B cell (primary cell): ENCODE data around the gene COL4A1. TPM values are rescaled to one million over a fixed set of nuclear protein-coding genes. Genes with fewer than 3 reads are reported as not detected.

ENCODE experiments used
- ATAC-seq: fragments of 200-7000 bp; cut with Tn5 transposase; one replicate; pipeline ENCODE4 v1.10.0; 2021; ENCODE audit warnings: low read depth, mild to moderate bottlenecking, moderate number of reproducible peaks, moderate library complexity
- CTCF ChIA-PET: fragments of 350-600 bp; sonication (Branson Sonifier 250); formaldehyde crosslinking; loops from one replicate; lab custom pipeline; 2021; ENCODE audit warnings: antibody characterized with exemption, inconsistent platforms; lab: Charles Lee
- POLR2A ChIA-PET: fragments of 350-600 bp; sonication (Branson Sonifier 250); formaldehyde crosslinking; loops from one replicate; lab custom pipeline; 2021; ENCODE audit warnings: antibody characterized with exemption; lab: Charles Lee
- DNase-seq: peaks from one replicate; pipeline ENCODE4 v3.0.0; 2013
- H2AFZ ChIP-seq: 2 replicates; pipeline ENCODE4 v1.6.1; 2012; ENCODE audit warnings: mild to moderate bottlenecking, low read depth, low read length; ENCODE audit not compliant: insufficient read depth, poor library complexity, severe bottlenecking
- H3K27ac ChIP-seq, 2 donors: 1 replicate in 1 of 2; 2 replicates in 1 of 2; pipeline ENCODE4 v1.5.1; 2012 to 2013; ENCODE audit warnings: low read length in 2 of 2, mild to moderate bottlenecking in 2 of 2, moderate library complexity in 1 of 2
- H3K27me3 ChIP-seq, 4 experiments: fragments of 200-600 bp in 1 of 4; sonication (generic) in 1 of 4; replicated peaks in 1 of 4; 1 replicate in 2 of 4; 2 replicates in 2 of 4; pipeline versions ENCODE4 v1.6.1 to v1.7.0; 2013 to 2016; ENCODE audit warnings: low read length in 3 of 4, mild to moderate bottlenecking in 2 of 4, mixed read lengths in 1 of 4, moderate library complexity in 1 of 4; ENCODE audit not compliant: insufficient read depth in 4 of 4, control insufficient read depth in 3 of 4; ENCODE audit errors: control extremely low read depth in 1 of 4
- H3K36me3 ChIP-seq, 2 experiments: replicated peaks in 1 of 2; 1 replicate in 1 of 2; 2 replicates in 1 of 2; pipeline versions ENCODE4 v1.6.1 to v1.7.1; 2013; ENCODE audit warnings: low read length in 1 of 2; ENCODE audit not compliant: insufficient read depth in 2 of 2, control insufficient read depth in 1 of 2; ENCODE audit errors: control extremely low read depth in 1 of 2, extremely low read depth in 1 of 2
- H3K4me1 ChIP-seq, 2 donors: fragments of 200-600 bp in 1 of 2; sonication (generic) in 1 of 2; 1 replicate in 1 of 2; 2 replicates in 1 of 2; pipeline versions ENCODE4 v1.5.1 to v1.6.1; 2013 to 2017; ENCODE audit warnings: low read length in 2 of 2; ENCODE audit not compliant: control insufficient read depth in 2 of 2, insufficient read depth in 2 of 2
- H3K4me2 ChIP-seq: replicated peaks from 2 replicates; pipeline ENCODE3; 2012; ENCODE audit warnings: mild to moderate bottlenecking, low read depth, low read length; ENCODE audit not compliant: poor library complexity, severe bottlenecking
- H3K4me3 ChIP-seq, 5 experiments: fragments of 200-600 bp in 1 of 5; sonication (generic) in 1 of 5; 1 replicate in 3 of 5; 2 replicates in 2 of 5; pipeline versions ENCODE4 v1.5.1 to v1.7.0; 2011 to 2016; ENCODE audit warnings: low read length in 4 of 5, mild to moderate bottlenecking in 4 of 5, low read depth in 2 of 5, control low read depth in 1 of 5, moderate library complexity in 1 of 5; ENCODE audit not compliant: insufficient read depth in 1 of 5; ENCODE audit errors: control extremely low read depth in 1 of 5, extremely low read depth in 1 of 5
- H3K79me2 ChIP-seq: fragments of 200-600 bp; sonication (generic); one replicate; pipeline ENCODE4 v1.6.0; 2016; ENCODE audit warnings: low read length; ENCODE audit not compliant: control insufficient read depth, insufficient read depth
- H3K9ac ChIP-seq: fragments of 200-600 bp; sonication (generic); 2 replicates; pipeline ENCODE4 v1.6.1; 2017; ENCODE audit warnings: mild to moderate bottlenecking, low read length, moderate library complexity
- H3K9me3 ChIP-seq, 3 donors: one replicate each; pipeline versions ENCODE4 v1.6.1 to v1.7.1; 2013; ENCODE audit warnings: low read length in 2 of 3; ENCODE audit not compliant: control insufficient read depth in 2 of 3, insufficient read depth in 1 of 3; ENCODE audit errors: control extremely low read depth in 1 of 3
- H4K20me1 ChIP-seq: 2 replicates; pipeline ENCODE4 v1.6.0; 2012; ENCODE audit warnings: mild to moderate bottlenecking, low read length; ENCODE audit not compliant: insufficient read depth, control insufficient read depth, poor library complexity, severe bottlenecking
- H3K27ac Mint-ChIP-seq: one replicate; pipeline ENCODE4 v1.8.0; 2021; ENCODE audit warnings: mixed read lengths
- H3K27me3 Mint-ChIP-seq: one replicate; pipeline ENCODE4 v1.8.0; 2021; ENCODE audit warnings: mixed read lengths
- H3K4me1 Mint-ChIP-seq: one replicate; pipeline ENCODE4 v1.8.0; 2021; ENCODE audit warnings: mixed read lengths
- H3K4me3 Mint-ChIP-seq: one replicate; pipeline ENCODE4 v1.8.0; 2021; ENCODE audit warnings: mixed read lengths
- H3K9me3 Mint-ChIP-seq: one replicate; pipeline ENCODE4 v1.8.0; 2022; ENCODE audit warnings: mixed read lengths; ENCODE audit not compliant: insufficient read depth
- EZH2 ChIP-seq: IDR thresholded peaks from 2 replicates; pipeline ENCODE4 v1.6.1; 2012; ENCODE audit warnings: borderline replicate concordance, low read depth, mild to moderate bottlenecking, moderate library complexity, low read length; ENCODE audit not compliant: insufficient read depth, poor library complexity, severe bottlenecking
- WGBS: methylation state at CpG from one replicate; pipeline ENCODE4 v1.1.5; 2013; ENCODE audit warnings: missing lambda C conversion rate; ENCODE audit not compliant: insufficient coverage; 5-methylcytosine and 5-hydroxymethylcytosine counted together
- intact Hi-C: fragments of 100-400 bp; cut with micrococcal nuclease; formaldehyde crosslinking; loops from one replicate; pipeline ENCODE4 v1.10.0; 2022
- polyA plus RNA-seq: library from polyadenylated mRNA; depleted of rRNA; stranded (reverse); fragments of >200 nt; gene quantifications from 2 replicates; pipeline ENCODE4 v1.2.3, GENCODE V29; 2012
- total RNA-seq, 2 donors: library from RNA; stranded (reverse); fragments of 120-200 nt in 1 of 2; gene quantifications; 1 replicate in 1 of 2; 2 replicates in 1 of 2; pipeline versions ENCODE4 v1.2.3 to v1.2.4, GENCODE V29; 2013 to 2022
- TF ChIP-seq, protein P1 (sequence below): fragments of 200-600 bp; IDR thresholded peaks from one replicate; pipeline ENCODE4 v1.8.0; 2022; ENCODE audit warnings: antibody characterized with exemption, mild to moderate bottlenecking

The COL4A1 gene
- total and polyA plus RNA-seq, 2 donors (not counting 1 experiment from before 2014, with no cell fraction given) = not detected

GRCh38 chr13:110327051-110327721 is 20.2 kb upstream of the COL4A1 start:
- Histone ChIP-seq H3K4me3 (no peak overlapping the region), H3K27ac (no peak overlapping the region), H3K9ac (no peak overlapping the region), H4K20me1 (no peaks in the 10 kb centered on the region), H3K79me2 (no peaks in the 10 kb centered on the region), H3K4me2 (no peak overlapping the region), H3K36me3 (no peaks in the 10 kb centered on the region), H2AFZ (no peak overlapping the region), H3K9me3 (peaks cover 0 to 6% (median 0%) of the 10 kb centered on the region in 3 donors), H3K4me1 (no peaks in the 10 kb centered on the region), H3K27me3 (peaks cover 0 to 3% (median 0%) of the 10 kb centered on the region in 4 experiments)
- DNase-seq (no peak), ATAC-seq (no peak)
- ChIA-PET CTCF (no interaction called here), POLR2A (no interaction called here)
- intact Hi-C loops = no loop called here
- WGBS = 67% methylated on average over 6 of the region's 7 CpGs
- TF ChIP-seq EZH2 = no peak
- TF ChIP-seq, protein P1, sequence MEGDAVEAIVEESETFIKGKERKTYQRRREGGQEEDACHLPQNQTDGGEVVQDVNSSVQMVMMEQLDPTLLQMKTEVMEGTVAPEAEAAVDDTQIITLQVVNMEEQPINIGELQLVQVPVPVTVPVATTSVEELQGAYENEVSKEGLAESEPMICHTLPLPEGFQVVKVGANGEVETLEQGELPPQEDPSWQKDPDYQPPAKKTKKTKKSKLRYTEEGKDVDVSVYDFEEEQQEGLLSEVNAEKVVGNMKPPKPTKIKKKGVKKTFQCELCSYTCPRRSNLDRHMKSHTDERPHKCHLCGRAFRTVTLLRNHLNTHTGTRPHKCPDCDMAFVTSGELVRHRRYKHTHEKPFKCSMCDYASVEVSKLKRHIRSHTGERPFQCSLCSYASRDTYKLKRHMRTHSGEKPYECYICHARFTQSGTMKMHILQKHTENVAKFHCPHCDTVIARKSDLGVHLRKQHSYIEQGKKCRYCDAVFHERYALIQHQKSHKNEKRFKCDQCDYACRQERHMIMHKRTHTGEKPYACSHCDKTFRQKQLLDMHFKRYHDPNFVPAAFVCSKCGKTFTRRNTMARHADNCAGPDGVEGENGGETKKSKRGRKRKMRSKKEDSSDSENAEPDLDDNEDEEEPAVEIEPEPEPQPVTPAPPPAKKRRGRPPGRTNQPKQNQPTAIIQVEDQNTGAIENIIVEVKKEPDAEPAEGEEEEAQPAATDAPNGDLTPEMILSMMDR = no peak
- Mint-ChIP-seq H3K4me1 (no peaks in the 10 kb centered on the region), H3K4me3 (no peak overlapping the region), H3K9me3 (no peaks in the 10 kb centered on the region), H3K27ac (no peak overlapping the region), H3K27me3 (peaks cover 33% of the 10 kb centered on the region)

DNA sequence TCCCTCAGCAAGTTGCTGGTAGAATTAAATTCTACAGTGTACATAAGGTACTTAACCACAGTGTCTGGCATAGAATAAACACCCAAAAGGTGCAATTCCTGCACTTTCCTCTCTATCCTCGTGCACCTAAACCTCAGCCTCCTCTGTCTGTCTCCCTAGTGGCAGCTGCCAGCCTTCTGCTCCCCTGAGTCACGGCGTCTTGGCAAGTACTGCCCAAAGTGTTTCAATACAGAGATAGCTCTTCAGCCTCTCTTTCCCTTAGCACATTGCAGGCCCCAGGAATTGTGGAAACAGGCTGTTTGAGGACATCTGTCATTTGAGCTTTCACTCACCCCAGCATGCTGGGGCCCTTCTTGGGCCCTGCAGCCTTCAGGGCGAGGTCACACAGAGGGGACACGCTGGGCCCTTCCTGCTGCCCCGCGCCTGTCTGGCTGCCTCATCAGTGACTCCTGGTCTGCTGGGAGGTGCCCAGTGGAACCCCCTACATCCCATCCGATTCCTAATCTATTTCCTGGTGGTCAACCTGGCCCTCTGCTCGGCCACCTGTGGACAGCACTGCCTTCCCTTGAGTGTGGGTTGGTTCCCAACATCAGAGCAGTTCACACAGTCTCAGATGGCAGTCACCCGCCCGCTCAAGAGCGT is 19.4 kb upstream of the COL4A1 start:
- H2AFZ ChIP-seq = no peak overlapping the region
- peaks cover 0 to 6% (median 0%) of the 10 kb centered on the region in 3 donors for H3K9me3 ChIP-seq
- no peaks in the 10 kb centered on the region for H3K4me1 ChIP-seq
- no peak overlapping the region for H3K4me3 Mint-ChIP-seq
- DNase-seq (no peak), ATAC-seq (no peak)
- H3K4me2 ChIP-seq = no peak overlapping the region
- no peaks in the 10 kb centered on the region for H3K79me2 ChIP-seq
- 74% methylated on average over 11 of the region's 12 CpGs for WGBS
- intact Hi-C loops = no loop called here
- ChIA-PET CTCF (no interaction called here), POLR2A (no interaction called here)
- no peak overlapping the region for H3K4me3 ChIP-seq
- no peaks in the 10 kb centered on the region for H3K4me1 Mint-ChIP-seq
- TF ChIP-seq, protein P1 = no peak
- TF ChIP-seq EZH2 = no peak
- peaks cover 36% of the 10 kb centered on the region for H3K27me3 Mint-ChIP-seq
- no peak overlapping the region for H3K27ac ChIP-seq
- no peaks in the 10 kb centered on the region for H3K36me3 ChIP-seq
- no peak overlapping the region for H3K9ac ChIP-seq
- H4K20me1 ChIP-seq = no peaks in the 10 kb centered on the region
- no peaks in the 10 kb centered on the region for H3K9me3 Mint-ChIP-seq
- peaks cover 0 to 3% (median 0%) of the 10 kb centered on the region in 4 experiments for H3K27me3 ChIP-seq
- no peak overlapping the region for H3K27ac Mint-ChIP-seq
